Gastrocnemius medialis (tissue), 4 donors: ENCODE measurements around the gene PNRC1.

Experiments
- POLR2A ChIP-seq, 2 donors: fragments of 450-650 bp; IDR thresholded peaks; one replicate each; pipeline ENCODE4 v1.6.1; 2017; ENCODE audit warnings: antibody characterized with exemption in 2 of 2, mild to moderate bottlenecking in 2 of 2, moderate library complexity in 2 of 2
- TF ChIP-seq, protein P1 (sequence below), 5 experiments: fragments of 450-650 bp in 3 of 5; fragments of 200-600 bp in 2 of 5; sonication (generic) in 2 of 5; IDR thresholded peaks in 4 of 5; conservative IDR thresholded peaks in 1 of 5; 1 replicate in 4 of 5; 2 replicates in 1 of 5; pipeline ENCODE4 v1.5.1; 2016 to 2019; ENCODE audit warnings: antibody characterized with exemption in 5 of 5, mild to moderate bottlenecking in 3 of 5, moderate library complexity in 3 of 5

DNA sequence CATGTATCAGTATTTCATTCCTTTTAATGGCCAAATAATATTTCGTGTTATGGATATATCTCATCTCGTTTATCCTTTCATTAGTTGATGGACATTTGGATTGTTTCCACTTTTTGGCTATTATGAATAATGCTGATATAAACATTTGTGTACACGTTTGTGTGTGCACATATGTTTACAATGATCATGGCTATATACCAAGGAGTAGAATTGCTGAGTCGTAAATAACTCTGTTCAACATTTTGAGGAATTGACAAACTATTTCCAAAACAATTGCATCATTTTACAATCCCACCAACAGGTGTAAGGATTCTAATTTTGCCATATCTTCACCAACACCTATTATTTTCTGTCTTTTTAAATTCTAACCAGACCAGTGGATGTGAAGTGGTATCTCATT, 26.3 kb upstream of the PNRC1 start:
- TF ChIP-seq, protein P1, sequence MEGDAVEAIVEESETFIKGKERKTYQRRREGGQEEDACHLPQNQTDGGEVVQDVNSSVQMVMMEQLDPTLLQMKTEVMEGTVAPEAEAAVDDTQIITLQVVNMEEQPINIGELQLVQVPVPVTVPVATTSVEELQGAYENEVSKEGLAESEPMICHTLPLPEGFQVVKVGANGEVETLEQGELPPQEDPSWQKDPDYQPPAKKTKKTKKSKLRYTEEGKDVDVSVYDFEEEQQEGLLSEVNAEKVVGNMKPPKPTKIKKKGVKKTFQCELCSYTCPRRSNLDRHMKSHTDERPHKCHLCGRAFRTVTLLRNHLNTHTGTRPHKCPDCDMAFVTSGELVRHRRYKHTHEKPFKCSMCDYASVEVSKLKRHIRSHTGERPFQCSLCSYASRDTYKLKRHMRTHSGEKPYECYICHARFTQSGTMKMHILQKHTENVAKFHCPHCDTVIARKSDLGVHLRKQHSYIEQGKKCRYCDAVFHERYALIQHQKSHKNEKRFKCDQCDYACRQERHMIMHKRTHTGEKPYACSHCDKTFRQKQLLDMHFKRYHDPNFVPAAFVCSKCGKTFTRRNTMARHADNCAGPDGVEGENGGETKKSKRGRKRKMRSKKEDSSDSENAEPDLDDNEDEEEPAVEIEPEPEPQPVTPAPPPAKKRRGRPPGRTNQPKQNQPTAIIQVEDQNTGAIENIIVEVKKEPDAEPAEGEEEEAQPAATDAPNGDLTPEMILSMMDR (IDR thresholded peaks at IDR 0.05 in 4 of 5, conservative IDR thresholded peaks at IDR 0.05 in 1 of 5): no peak
- TF ChIP-seq POLR2A (IDR thresholded peaks at IDR 0.05): no peak
